ENCODE measurements around the gene DNAH2. TPM values are rescaled to one million over a fixed set of nuclear protein-coding genes. Genes with fewer than 3 reads are reported as not detected.
A peak's percentile ranks its signal among the peaks of the same experiment; 100 is the strongest.
"Not testable (repeated sequence)": the region's sequence is repeated elsewhere in the genome, so short reads cannot be mapped to it uniquely, and the experiment has no call there.

Gene DNAH2
- total and polyA plus RNA-seq, 2 experiments from 2014 or later, result 0.38 TPM; not detected in 1

GRCh38 chr17:7859028-7859427 lies 141.5 kb downstream of the DNAH2 start (continued):
- no peak for TF ChIP-seq ZNF114 (CRISPR knock-in tag; IDR thresholded peaks at IDR 0.05)
- no peak for TF ChIP-seq POLR2AphosphoS5 (IDR thresholded peaks at IDR 0.05; ENCODE audit: low read depth)
- TF ChIP-seq REST (IDR thresholded peaks at IDR 0.05; ENCODE audit: unreplicated experiment), result no peak

DNA sequence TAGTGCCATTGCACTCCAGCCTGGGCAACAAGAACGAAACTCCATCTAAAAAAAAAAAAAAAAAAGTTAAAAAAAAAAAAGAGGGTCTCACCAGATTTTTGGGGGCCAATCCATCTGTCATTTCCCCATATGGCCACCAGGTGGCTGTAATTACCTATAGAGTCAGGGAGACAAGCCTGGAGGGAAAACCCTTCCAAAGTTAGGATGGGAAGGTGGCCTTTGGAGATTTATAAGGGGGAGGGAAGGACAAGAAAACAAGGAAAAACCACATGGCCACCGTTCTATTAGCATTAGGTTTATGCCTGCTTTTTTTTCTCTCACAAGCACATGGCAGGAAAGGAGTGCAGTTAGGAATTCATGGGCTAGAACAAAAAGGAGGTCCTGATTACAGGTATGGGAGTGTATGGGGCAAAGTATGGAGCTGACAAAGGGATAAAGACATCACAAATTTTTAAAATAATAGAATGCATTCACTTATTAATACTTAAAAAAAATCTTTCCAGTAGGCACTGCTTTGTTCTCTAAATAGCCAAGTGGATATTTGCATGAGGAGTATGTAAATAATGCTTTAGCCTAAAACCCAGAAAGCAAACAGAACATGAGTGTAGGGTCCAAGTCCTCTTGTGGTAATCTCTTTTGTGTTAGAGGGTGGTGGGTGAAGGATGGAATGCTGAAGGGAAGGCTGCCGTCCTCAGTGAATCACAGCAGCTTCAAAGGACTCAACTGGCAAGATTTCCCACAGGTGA lies 145.3 kb downstream of the DNAH2 start:
- no peak overlapping the region for H3K27ac Mint-ChIP-seq
- no peak overlapping the region for H2AFZ ChIP-seq
- H3K9me2 ChIP-seq (ENCODE audit: insufficient read depth), result no peaks in the 10 kb centered on the region
- no peaks in the 10 kb centered on the region; the same call in 2 of the 3 replicates for H3K9me3 Mint-ChIP-seq
- H3K4me1 ChIP-seq (ENCODE audit: insufficient read depth), result peaks cover 10% of the 10 kb centered on the region
- no peak overlapping the region; the same call in 2 of the 3 replicates for H3K4me3 Mint-ChIP-seq
- H3K27me3 Mint-ChIP-seq (ENCODE audit: insufficient read depth, low read depth, poor library complexity), result peaks cover 1% of the 10 kb centered on the region
- 0 out of 2 replicates have a peak, but pooled peaks cover 3% of the 10 kb centered on the region for H3F3A ChIP-seq (replicated peaks; ENCODE audit: low read depth)
- no peak overlapping the region for H3K4me2 ChIP-seq
- no peaks in the 10 kb centered on the region for H3K27me3 ChIP-seq (ENCODE audit: insufficient read depth)
- peaks cover 7% of the 10 kb centered on the region for H3K79me2 ChIP-seq (replicated peaks; ENCODE audit: insufficient read depth)
- no peaks in the 10 kb centered on the region for H3K36me3 ChIP-seq (ENCODE audit: insufficient read depth)
- H3K4me3 ChIP-seq, result no peak overlapping the region
- ATAC-seq, result peak; percentile 11; the same call in 1 of the 3 replicates
- peaks cover 12% of the 10 kb centered on the region for H3K4me1 Mint-ChIP-seq
- no peak overlapping the region for H3K27ac ChIP-seq (ENCODE audit: low read depth)
- DNase-seq (ENCODE audit: low spot score), result peak; percentile 91
- peaks cover 10% of the 10 kb centered on the region for H4K20me1 ChIP-seq (replicated peaks; ENCODE audit: insufficient read depth)
- H3K36me3 Mint-ChIP-seq (ENCODE audit: low read depth), result peaks cover 9% of the 10 kb centered on the region
- TF ChIP-seq ZNF114 (CRISPR knock-in tag; IDR thresholded peaks at IDR 0.05) (no peak), CTCF (conservative IDR thresholded peaks at IDR 0.05; ENCODE audit: low read depth in 2 of 2) (peak; percentile 79 to 84)

DNA sequence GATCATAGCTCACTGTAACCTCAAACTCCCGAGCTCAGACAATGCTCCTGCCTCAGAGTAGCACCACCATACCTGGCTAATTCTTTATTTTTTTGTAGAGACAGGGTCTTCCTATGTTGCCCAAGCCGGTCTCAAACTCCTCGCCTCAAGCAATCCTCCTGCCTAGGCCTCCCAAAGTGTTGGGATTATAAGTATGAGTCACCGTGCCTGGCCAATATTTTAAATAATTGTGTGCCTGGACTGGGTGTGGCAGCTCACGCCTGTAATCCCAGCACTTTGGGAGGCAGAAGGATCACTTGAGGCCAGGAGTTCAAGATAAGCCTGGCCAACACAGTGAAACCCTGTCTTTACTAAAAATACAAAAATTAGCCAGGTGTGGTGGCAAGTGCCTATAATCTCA lies 146.8 kb downstream of the DNAH2 start:
- H3K9me3 Mint-ChIP-seq; H3K27ac ChIP-seq (ENCODE audit: low read depth); H3K79me2 ChIP-seq (replicated peaks; ENCODE audit: insufficient read depth); H3K4me1 ChIP-seq (ENCODE audit: insufficient read depth); H4K20me1 ChIP-seq (replicated peaks; ENCODE audit: insufficient read depth); H2AFZ ChIP-seq; H3K27ac Mint-ChIP-seq; H3K9me2 ChIP-seq (ENCODE audit: insufficient read depth); H3K4me2 ChIP-seq; H3F3A ChIP-seq (replicated peaks; ENCODE audit: low read depth); H3K27me3 ChIP-seq (ENCODE audit: insufficient read depth); DNase-seq (ENCODE audit: low spot score); ATAC-seq; H3K27me3 Mint-ChIP-seq (ENCODE audit: insufficient read depth, low read depth, poor library complexity); H3K4me3 ChIP-seq; H3K36me3 Mint-ChIP-seq (ENCODE audit: low read depth); H3K36me3 ChIP-seq (ENCODE audit: insufficient read depth); H3K4me3 Mint-ChIP-seq; H3K4me1 Mint-ChIP-seq: not testable (repeated sequence)

All from GM23338 (cell line).